Measurements from ENCODE around the gene ELK4. TPM values are rescaled to one million over a fixed set of nuclear protein-coding genes. Genes with fewer than 3 reads are reported as not detected.

The ELK4 gene
- total RNA-seq, 1 donor from 2014 or later: 50.4 TPM

DNA sequence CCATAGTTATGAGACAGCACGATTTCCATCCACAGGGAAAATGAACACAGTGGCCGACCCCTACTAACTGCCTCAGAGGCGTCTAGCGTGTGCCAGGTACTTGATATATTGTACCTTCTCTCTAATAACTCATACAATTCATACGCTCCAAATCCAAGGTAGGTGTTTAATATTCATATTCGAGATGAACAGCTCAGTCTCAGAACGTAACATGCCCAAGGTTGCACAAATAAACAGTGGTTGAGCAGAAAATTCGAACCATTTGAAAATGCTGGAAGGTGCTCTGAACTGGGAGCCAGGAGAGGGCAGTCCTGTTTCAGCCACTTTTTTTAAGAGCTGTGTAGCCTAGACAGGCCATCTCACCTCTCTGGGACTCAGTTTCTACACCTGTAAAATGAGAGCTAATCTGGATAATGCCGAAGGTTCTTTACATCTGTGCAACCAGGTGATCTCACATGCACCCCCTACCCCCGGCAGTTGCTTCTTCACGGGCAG lies 40.6 kb upstream of the ELK4 start:
- TF ChIP-seq, protein P1, sequence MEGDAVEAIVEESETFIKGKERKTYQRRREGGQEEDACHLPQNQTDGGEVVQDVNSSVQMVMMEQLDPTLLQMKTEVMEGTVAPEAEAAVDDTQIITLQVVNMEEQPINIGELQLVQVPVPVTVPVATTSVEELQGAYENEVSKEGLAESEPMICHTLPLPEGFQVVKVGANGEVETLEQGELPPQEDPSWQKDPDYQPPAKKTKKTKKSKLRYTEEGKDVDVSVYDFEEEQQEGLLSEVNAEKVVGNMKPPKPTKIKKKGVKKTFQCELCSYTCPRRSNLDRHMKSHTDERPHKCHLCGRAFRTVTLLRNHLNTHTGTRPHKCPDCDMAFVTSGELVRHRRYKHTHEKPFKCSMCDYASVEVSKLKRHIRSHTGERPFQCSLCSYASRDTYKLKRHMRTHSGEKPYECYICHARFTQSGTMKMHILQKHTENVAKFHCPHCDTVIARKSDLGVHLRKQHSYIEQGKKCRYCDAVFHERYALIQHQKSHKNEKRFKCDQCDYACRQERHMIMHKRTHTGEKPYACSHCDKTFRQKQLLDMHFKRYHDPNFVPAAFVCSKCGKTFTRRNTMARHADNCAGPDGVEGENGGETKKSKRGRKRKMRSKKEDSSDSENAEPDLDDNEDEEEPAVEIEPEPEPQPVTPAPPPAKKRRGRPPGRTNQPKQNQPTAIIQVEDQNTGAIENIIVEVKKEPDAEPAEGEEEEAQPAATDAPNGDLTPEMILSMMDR (IDR thresholded peaks at IDR 0.05): no peak
- H3K27ac Mint-ChIP-seq (ENCODE audit: unreplicated experiment): no peak overlapping the region
- no peak for DNase-seq (ENCODE audit: extremely low spot score, unreplicated experiment)
- peaks cover 6% of the 10 kb centered on the region for H3K4me1 Mint-ChIP-seq (ENCODE audit: unreplicated experiment)
- no peaks in the 10 kb centered on the region for H3K9me3 Mint-ChIP-seq (ENCODE audit: unreplicated experiment)
- H3K36me3 Mint-ChIP-seq (ENCODE audit: unreplicated experiment): no peaks in the 10 kb centered on the region
- H3K27me3 Mint-ChIP-seq (ENCODE audit: unreplicated experiment): no peaks in the 10 kb centered on the region
- no peak overlapping the region for H3K4me3 Mint-ChIP-seq (ENCODE audit: unreplicated experiment)

DNA sequence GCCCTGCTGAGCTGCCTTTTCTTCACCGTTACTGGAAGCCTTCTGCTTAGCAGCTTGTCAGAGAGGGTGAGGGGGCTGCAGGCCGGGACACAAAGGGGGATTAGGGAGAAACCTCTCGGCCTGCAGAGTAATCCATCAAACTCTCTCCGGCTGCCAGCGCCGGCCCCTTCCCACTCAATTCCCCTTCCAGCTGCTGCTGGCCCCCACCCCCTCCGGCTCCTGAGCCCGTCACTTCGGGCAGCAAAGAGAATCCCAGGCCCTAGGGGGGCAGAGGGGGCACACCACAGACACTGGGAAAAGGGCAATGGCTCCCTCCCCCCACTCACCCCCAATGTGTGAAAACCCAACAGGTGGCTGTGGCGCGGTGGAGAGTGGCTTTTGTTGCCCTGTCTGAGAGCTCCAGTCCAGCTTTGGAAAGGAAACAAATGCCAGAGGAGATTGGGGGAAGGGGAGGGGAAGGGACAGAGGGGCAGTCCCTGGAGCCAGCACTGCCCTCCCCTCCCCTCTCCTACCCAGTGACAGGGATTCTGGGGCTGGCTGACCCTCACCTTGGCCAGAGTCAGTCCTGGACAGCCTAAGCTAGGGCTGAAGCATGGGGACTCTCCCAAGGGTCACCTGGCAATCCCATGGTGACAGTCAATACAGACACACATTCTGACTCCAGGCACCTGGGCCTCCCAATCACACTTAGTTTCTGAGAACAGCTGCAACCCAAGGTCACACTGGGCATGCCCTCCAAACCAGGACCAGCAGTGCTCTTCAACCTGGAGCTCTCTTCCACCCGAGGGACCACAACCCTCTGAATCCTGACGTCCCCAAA lies 39.0 kb upstream of the ELK4 start:
- H3K36me3 Mint-ChIP-seq (ENCODE audit: unreplicated experiment): no peaks in the 10 kb centered on the region
- TF ChIP-seq, protein P1 (IDR thresholded peaks at IDR 0.05): no peak
- DNase-seq (ENCODE audit: extremely low spot score, unreplicated experiment): no peak
- no peak overlapping the region for H3K4me3 Mint-ChIP-seq (ENCODE audit: unreplicated experiment)
- H3K27me3 Mint-ChIP-seq (ENCODE audit: unreplicated experiment): no peaks in the 10 kb centered on the region
- no peak overlapping the region for H3K27ac Mint-ChIP-seq (ENCODE audit: unreplicated experiment)
- H3K9me3 Mint-ChIP-seq (ENCODE audit: unreplicated experiment): no peaks in the 10 kb centered on the region
- H3K4me1 Mint-ChIP-seq (ENCODE audit: unreplicated experiment): peaks cover 6% of the 10 kb centered on the region

DNA sequence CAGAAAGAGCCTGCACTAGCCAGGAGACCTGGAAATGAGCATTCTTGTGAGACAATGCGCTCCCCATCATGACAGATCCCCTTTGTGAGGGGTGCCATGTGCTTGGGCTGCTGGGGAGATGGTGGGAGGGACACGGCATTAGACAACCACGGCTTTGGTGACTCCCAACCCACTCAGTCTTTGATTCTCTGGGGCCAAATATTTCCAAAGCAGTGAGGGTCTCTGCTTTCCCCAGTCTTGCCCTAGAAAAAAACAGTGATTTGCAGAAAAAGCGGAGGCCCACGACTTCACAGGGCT lies 38.3 kb upstream of the ELK4 start:
- DNase-seq (ENCODE audit: extremely low spot score, unreplicated experiment): no peak
- H3K9me3 Mint-ChIP-seq (ENCODE audit: unreplicated experiment): no peaks in the 10 kb centered on the region
- H3K27ac Mint-ChIP-seq (ENCODE audit: unreplicated experiment): no peak overlapping the region
- no peak overlapping the region for H3K4me3 Mint-ChIP-seq (ENCODE audit: unreplicated experiment)
- H3K36me3 Mint-ChIP-seq (ENCODE audit: unreplicated experiment): no peaks in the 10 kb centered on the region
- H3K27me3 Mint-ChIP-seq (ENCODE audit: unreplicated experiment): no peaks in the 10 kb centered on the region
- TF ChIP-seq, protein P1 (IDR thresholded peaks at IDR 0.05): no peak
- H3K4me1 Mint-ChIP-seq (ENCODE audit: unreplicated experiment): peaks cover 6% of the 10 kb centered on the region

DNA sequence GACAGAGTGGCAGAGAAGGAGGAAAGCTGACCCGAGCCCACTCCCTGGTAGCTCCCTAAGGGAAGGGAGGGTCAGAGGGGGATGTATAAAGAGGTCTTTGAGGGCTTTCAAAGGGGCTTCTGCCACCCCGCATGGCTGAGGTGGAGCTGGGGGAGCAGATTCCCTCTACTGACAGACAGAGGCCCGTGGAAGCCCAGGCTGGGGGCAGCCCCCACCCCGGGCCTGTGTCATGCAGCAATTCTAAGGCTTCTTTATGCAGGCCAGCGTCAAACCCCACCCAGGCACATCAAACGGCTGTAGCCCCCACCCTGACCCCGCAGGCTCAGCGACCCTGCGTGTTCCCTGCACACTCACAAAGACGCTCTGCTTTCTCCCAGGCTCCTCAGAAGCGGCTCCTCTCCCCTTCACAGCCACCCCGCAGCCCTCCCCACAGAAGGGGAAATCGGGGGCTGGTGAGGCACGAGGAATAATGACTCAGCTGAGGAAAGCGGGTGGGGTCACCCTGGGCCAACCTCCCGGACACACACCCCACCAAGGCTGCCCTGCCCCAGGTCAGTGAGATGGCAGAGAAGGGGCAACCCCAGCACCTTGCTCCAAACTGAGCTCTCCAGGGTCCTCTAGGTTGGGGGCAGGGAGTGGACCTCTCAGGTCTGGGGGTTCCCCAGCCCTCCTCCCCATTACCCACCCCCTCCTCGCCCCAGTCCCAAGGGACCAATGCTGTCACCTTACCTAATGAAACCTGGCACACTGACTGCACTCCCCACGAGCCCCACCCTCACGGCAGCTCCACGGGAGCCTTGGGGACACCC lies 37.7 kb upstream of the ELK4 start:
- no peaks in the 10 kb centered on the region for H3K27me3 Mint-ChIP-seq (ENCODE audit: unreplicated experiment)
- H3K4me3 Mint-ChIP-seq (ENCODE audit: unreplicated experiment): no peak overlapping the region
- TF ChIP-seq, protein P1 (IDR thresholded peaks at IDR 0.05): no peak
- no peak for DNase-seq (ENCODE audit: extremely low spot score, unreplicated experiment)
- H3K9me3 Mint-ChIP-seq (ENCODE audit: unreplicated experiment): no peaks in the 10 kb centered on the region
- peaks cover 6% of the 10 kb centered on the region for H3K4me1 Mint-ChIP-seq (ENCODE audit: unreplicated experiment)
- H3K36me3 Mint-ChIP-seq (ENCODE audit: unreplicated experiment): no peaks in the 10 kb centered on the region
- no peak overlapping the region for H3K27ac Mint-ChIP-seq (ENCODE audit: unreplicated experiment)

DNA sequence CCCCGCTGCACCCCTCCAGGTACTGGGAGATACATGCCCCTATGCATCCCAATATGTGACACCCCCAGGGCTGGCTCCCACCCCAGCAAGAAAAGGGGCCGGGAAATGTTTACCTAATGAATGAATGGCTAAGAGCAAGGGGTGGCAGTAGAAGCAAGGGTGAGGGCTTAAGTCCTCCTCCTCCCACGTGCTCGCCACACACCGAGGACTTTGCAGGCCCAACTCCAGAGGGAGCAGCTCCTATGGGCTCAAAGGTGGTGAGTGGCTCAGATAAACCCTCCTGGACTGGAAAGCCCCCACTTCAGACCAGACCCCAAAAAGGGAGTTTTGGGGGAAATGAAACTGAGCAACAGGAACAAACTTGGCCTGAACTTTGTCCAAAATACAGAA lies 37.1 kb upstream of the ELK4 start:
- Mint-ChIP-seq H3K9me3 (ENCODE audit: unreplicated experiment) (no peaks in the 10 kb centered on the region), H3K36me3 (ENCODE audit: unreplicated experiment) (no peaks in the 10 kb centered on the region), H3K27me3 (ENCODE audit: unreplicated experiment) (no peaks in the 10 kb centered on the region), H3K27ac (ENCODE audit: unreplicated experiment) (no peak overlapping the region), H3K4me1 (ENCODE audit: unreplicated experiment) (peaks cover 6% of the 10 kb centered on the region), H3K4me3 (ENCODE audit: unreplicated experiment) (no peak overlapping the region)
- TF ChIP-seq, protein P1 (IDR thresholded peaks at IDR 0.05): no peak
- no peak for DNase-seq (ENCODE audit: extremely low spot score, unreplicated experiment)
